ENCODE measurements around the gene LRRC3B. TPM values are rescaled to one million over a fixed set of nuclear protein-coding genes. Genes with fewer than 3 reads are reported as not detected.

The LRRC3B gene
- total and polyA plus RNA-seq, 9 donors: 0.28 to 2.5 (median 0.92) TPM

DNA sequence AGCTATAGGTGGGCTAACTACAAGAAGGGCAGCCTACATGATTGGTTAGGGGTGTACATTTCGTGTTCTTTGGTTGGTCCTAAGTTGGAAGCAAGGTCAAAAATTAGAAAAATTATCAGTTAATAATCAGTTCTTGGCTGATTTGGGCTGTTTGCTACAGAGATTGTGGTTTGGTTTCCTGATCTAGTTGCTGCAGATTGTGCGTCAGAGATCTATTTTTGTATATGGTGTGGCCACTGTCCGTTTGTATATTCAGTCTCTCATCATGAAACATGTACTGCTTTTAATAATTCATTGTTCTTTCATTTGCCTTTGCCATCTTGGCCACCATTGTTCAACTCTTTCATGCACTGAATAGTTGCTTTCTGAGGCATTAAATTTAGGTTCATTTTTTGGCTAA is 80.9 kb downstream of the LRRC3B start:
- Histone ChIP-seq H3K27me3 (no peaks in the 10 kb centered on the region), H3K27ac (no peak overlapping the region), H3K4me1 (ENCODE audit: insufficient read depth) (no peaks in the 10 kb centered on the region), H3K36me3 (no peaks in the 10 kb centered on the region), H3K4me3 (no peak overlapping the region), H3K9me3 (no peaks in the 10 kb centered on the region)
- intact Hi-C loops (cut with DNase I): no loop called here
- 82 to 89% (median 83%) methylated on average over 3 of the region's 3 CpGs for WGBS, 3 donors
- DNase-seq: no peak
- TF ChIP-seq, protein P1, sequence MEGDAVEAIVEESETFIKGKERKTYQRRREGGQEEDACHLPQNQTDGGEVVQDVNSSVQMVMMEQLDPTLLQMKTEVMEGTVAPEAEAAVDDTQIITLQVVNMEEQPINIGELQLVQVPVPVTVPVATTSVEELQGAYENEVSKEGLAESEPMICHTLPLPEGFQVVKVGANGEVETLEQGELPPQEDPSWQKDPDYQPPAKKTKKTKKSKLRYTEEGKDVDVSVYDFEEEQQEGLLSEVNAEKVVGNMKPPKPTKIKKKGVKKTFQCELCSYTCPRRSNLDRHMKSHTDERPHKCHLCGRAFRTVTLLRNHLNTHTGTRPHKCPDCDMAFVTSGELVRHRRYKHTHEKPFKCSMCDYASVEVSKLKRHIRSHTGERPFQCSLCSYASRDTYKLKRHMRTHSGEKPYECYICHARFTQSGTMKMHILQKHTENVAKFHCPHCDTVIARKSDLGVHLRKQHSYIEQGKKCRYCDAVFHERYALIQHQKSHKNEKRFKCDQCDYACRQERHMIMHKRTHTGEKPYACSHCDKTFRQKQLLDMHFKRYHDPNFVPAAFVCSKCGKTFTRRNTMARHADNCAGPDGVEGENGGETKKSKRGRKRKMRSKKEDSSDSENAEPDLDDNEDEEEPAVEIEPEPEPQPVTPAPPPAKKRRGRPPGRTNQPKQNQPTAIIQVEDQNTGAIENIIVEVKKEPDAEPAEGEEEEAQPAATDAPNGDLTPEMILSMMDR (IDR thresholded peaks at IDR 0.05): no peak
- TF ChIP-seq POLR2A (IDR thresholded peaks at IDR 0.05) (no peak), EP300 (IDR thresholded peaks at IDR 0.05) (no peak)

DNA sequence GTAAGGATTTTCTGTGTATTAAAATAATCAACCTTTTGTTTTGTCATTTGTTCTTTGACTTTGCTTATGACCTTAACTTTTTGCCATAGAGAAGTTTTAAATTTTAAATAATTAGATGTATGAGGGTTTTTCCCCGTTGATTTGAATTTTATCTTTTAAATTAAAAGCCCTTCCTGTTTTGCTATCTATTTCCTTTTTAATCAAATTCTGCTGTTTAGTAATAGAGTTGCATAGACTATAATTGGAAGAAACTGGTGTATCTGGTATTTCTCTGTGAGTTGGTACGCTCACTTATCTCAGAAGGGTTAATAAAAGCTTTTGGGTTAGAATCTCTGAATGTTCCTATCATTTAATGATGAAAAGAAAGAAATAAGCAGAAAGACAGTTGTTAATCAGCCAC is 82.2 kb downstream of the LRRC3B start:
- Histone ChIP-seq H3K27me3 (no peaks in the 10 kb centered on the region), H3K9me3 (no peaks in the 10 kb centered on the region), H3K36me3 (no peaks in the 10 kb centered on the region), H3K4me3 (no peak overlapping the region), H3K4me1 (ENCODE audit: insufficient read depth) (no peaks in the 10 kb centered on the region), H3K27ac (no peak overlapping the region)
- intact Hi-C loops (cut with DNase I): no loop called here
- WGBS, 3 donors: 68 to 79% (median 78%) methylated on average over 2 of the region's 2 CpGs
- TF ChIP-seq, protein P1 (IDR thresholded peaks at IDR 0.05): no peak
- TF ChIP-seq POLR2A (IDR thresholded peaks at IDR 0.05) (no peak), EP300 (IDR thresholded peaks at IDR 0.05) (no peak)
- no peak for DNase-seq

DNA sequence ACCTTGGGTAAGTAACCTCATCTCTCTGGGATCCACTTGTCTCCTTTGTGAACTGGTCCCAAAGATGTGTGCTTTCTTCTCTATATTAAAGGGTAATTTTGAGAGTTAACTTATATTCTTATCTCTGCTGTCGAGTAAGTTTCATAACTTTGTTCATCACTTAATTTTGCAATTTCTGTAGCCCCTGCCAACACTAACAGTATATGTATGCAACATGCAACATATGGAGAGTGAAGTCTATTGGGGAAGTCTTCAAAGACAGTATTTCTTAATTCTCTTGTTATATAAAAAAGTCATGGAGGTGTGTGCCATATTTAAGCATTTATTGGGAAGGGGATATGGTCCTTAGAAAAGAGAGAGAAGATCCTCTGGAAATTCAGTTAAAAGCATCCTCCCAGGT is 85.9 kb downstream of the LRRC3B start:
- TF ChIP-seq, protein P1 (IDR thresholded peaks at IDR 0.05): no peak
- TF ChIP-seq POLR2A (IDR thresholded peaks at IDR 0.05): no peak
- TF ChIP-seq EP300 (IDR thresholded peaks at IDR 0.05): no peak
- Histone ChIP-seq H3K4me1 (ENCODE audit: insufficient read depth) (no peaks in the 10 kb centered on the region), H3K4me3 (no peak overlapping the region), H3K9me3 (no peaks in the 10 kb centered on the region), H3K27me3 (no peaks in the 10 kb centered on the region), H3K27ac (no peak overlapping the region), H3K36me3 (no peaks in the 10 kb centered on the region)
- 52 to 65% (median 60%) methylated on average over 1 of the region's 1 CpG for WGBS, 3 donors
- intact Hi-C loops (cut with DNase I): no loop called here
- no peak for DNase-seq

DNA sequence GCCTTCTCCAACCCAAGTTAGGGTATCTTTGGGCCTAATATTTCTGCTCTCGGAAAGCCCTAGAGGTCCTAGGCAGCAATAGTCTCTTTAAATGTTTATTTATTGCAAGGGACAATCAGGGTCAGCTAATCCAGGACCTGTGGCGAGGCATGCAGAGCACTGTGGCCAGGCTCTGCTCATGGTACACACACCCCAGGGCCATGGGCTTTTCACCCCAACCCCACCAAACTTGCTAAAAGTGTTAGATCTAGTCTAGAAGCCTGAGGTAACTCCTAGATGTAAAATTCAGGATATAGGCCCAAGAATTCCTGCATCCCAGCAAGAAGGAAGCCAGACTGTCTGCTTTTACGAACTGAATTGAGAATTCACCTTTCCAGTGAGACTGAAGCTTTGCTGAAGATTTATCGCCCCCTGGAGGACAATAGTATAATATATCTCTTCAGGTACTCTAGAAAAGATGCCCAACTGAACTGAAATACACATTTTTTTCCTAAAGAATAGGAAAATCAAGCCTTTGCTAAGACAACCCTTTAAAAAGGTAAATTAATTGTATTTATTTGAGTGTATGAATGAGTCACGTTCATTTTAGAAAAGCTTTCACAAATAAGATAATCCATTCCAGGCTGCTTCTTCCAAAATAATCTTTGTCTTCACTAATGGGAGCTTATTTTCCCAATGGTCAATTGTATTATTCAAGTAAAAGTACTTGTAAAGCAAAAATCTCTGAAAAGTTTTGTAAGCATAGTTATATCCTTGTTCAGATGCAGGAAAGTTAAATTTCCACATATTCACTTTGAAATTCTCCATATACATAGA is 89.8 kb downstream of the LRRC3B start:
- no peak overlapping the region for H3K27ac ChIP-seq
- no peaks in the 10 kb centered on the region for H3K9me3 ChIP-seq
- no peak for DNase-seq
- intact Hi-C loops (cut with DNase I): no loop called here
- no peaks in the 10 kb centered on the region for H3K36me3 ChIP-seq
- TF ChIP-seq EP300 (IDR thresholded peaks at IDR 0.05) (no peak), POLR2A (IDR thresholded peaks at IDR 0.05) (no peak)
- TF ChIP-seq, protein P1 (IDR thresholded peaks at IDR 0.05): peak in 1 of 3 donors; percentile 47
- no peak overlapping the region for H3K4me3 ChIP-seq
- H3K27me3 ChIP-seq: no peaks in the 10 kb centered on the region
- WGBS, 3 donors: 38 to 43% (median 39%) methylated on average over 5 of the region's 5 CpGs
- no peaks in the 10 kb centered on the region for H3K4me1 ChIP-seq (ENCODE audit: insufficient read depth)

Measured in ovary (tissue), 9 donors.